GM12873 (cell line): ENCODE measurements around the gene C20orf144.

Experiments
- TF ChIP-seq, protein P1 (sequence below): IDR thresholded peaks from 2 replicates; pipeline ENCODE4 v1.5.1; 2012; ENCODE audit warnings: low read depth, mild to moderate bottlenecking, moderate library complexity, low read length, control low read depth; ENCODE audit not compliant: insufficient read depth; ENCODE audit errors: missing control alignments

Gene C20orf144

DNA sequence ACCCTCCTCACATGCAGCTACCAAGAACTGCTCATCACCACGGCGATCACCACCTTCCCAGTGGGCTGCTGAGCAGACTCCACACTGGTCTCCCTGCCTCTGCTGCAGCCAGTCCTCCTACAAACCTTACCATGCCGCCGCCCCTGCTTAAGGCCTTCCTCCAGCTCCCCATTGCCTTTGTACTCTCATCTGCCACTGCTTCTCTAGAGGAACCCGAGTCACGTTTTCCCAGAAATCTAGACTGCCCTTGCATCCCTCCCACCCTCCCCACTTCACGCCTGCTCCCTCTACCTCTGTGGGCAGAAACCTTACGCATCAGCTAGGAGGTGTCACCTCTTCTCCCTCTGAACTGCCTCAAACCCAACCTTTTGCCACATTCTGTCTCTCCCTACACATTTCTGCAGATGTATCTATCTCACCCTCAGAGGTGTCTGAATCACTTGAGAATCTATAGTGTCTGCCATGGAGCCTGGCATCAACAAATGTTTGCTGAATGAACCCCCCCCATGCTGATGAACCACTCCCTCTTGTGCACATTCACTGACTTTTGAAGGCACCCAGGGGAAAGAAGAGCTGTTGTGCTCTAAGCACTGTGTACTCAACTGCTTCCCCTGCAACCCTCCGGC, 19.7 kb downstream of the C20orf144 start:
- TF ChIP-seq, protein P1, sequence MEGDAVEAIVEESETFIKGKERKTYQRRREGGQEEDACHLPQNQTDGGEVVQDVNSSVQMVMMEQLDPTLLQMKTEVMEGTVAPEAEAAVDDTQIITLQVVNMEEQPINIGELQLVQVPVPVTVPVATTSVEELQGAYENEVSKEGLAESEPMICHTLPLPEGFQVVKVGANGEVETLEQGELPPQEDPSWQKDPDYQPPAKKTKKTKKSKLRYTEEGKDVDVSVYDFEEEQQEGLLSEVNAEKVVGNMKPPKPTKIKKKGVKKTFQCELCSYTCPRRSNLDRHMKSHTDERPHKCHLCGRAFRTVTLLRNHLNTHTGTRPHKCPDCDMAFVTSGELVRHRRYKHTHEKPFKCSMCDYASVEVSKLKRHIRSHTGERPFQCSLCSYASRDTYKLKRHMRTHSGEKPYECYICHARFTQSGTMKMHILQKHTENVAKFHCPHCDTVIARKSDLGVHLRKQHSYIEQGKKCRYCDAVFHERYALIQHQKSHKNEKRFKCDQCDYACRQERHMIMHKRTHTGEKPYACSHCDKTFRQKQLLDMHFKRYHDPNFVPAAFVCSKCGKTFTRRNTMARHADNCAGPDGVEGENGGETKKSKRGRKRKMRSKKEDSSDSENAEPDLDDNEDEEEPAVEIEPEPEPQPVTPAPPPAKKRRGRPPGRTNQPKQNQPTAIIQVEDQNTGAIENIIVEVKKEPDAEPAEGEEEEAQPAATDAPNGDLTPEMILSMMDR = no peak

DNA sequence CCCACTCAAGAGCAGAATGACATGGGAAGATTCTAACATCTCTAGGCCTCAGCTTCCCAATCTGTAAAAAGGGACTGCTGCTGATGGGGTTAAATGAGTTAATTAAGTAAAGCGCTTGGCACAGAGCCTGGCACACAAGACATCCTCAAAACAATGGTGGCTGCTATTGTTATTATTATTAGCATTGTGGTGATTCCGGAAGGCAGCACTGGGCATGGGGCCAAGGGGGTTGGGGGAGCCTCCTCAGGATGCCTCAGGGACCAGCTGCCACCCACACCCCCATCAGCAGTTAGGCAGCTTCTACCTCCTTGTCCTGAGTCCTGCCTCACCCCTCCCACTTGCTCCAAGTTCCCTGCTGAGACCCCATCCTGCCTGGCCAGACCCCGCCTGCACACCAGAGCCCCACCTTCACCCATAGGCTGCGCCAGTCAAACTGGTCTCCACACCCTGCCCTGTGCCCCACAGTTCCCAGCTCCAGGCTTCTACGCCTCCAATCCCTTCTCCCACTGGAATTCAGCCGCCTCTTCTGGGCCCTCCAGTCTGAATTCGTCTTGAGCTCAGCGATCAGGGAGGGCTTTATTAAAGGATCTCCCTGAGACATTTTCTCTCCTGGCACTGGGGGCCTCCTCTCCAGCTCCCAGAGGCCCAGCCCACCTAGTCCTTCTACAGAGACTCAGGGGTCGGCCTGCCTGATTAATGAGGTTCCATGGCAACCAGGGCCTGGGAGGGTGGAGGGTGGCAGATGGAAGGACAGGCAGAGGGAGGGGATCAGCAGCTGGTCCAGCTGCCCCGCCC, 22.6 kb downstream of the C20orf144 start:
- TF ChIP-seq, protein P1 = no peak

DNA sequence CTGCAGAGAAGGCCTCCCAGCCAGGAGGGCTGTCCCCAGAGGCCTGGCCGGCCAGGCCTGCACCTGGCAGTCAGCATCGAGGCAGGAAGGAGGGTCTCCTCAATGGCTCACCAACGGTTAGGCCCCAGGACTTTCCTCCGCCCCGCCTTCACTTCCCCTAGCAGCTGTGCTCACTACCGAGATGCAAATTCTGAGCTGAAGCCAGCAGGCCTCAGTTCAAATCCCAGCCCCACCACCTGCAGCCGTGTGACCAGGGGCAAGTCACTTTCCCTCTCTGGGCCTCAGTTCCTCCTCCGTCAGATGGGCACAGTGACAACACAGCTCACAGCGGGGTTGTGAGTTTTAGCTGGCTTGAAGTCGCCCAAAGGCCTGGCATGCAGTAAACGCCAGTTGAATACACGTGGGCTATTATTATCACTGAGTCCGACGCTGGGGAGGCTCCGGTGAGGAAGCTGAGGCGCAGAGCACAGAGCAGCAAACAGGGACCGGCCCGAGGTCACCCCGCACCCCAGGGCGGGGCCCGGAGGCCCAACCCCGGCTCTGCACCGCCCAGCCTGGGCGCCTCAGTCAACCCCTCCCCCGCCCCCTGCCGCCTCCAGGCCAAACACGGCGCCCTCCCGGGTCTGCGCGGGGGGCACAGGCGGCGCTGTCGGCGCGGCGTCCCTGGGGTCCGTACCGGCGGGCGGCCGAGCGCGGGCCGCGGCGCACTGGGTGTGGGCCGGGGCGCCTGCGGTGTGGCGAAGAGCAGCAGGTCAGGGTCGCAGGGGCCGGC, 23.4 kb downstream of the C20orf144 start:
- TF ChIP-seq, protein P1 = no peak

DNA sequence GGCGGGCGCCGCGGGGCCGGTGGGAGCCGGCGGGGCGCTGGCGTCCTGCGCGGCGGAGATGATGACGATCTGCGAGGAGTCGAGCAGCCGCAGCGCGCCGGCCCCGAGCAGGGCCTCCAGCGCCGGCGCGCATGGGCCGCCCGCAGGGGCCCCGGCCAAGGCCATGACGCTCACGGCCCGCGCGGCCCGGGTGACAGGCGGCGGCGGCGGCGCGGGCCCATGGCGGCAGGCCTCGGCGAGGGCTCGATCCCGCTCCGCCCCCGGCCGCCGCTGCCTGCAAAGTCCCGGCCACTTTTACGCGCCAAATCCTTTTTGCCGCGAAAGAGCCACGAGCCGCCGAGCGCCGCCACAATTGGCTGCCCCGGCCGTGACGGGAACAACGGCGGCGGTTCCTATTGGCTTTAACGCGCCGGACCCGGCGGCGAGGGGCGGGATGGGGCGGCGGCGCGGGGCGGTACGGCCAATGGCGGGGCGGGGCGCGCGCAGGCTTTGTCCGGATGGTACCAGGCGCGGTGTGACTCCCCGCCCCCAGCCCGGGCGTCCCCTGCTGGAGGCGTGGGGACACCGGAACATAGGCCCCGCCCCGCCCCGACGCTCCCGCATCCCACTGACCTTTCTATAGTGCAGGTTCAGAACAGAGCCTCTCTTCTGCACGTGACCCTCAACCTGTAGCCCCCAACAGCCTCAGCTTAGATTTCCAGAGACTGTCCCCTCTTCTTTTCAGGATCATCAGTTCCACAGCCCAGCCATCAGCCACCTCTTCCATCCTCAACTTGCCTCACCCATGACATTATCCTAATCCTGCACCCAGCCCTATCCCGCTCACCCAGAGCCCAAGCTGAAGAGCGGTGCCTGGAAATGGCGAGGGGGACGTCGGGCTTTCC, 24.2 kb downstream of the C20orf144 start, which contains the start of gene E2F1:
Gene E2F1, minus strand, starts transcription at position 286 of the 884 bp plus-strand sequence. Its CDS starts 121 bp downstream, at position 165.
- TF ChIP-seq, protein P1 = peak; percentile 22

DNA sequence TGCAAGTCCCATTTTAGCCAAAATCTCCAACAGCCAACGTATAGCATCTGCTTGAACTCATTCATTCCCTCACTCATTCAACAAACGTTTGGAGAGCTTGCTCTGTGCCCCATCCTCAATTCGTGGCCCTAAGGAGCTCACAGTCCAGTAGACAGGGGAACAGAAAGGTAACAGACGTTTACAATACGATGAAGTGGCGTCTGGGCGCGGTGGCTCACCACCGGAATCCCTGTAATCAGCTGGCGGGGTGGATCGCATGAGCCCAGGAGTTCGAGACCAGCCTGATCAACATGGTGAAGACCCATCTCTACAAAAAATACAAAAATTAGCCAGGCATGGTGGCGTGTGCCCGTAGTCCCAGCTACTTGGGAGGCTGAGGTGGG, 24.8 kb downstream of the C20orf144 start:
- TF ChIP-seq, protein P1 = no peak

DNA sequence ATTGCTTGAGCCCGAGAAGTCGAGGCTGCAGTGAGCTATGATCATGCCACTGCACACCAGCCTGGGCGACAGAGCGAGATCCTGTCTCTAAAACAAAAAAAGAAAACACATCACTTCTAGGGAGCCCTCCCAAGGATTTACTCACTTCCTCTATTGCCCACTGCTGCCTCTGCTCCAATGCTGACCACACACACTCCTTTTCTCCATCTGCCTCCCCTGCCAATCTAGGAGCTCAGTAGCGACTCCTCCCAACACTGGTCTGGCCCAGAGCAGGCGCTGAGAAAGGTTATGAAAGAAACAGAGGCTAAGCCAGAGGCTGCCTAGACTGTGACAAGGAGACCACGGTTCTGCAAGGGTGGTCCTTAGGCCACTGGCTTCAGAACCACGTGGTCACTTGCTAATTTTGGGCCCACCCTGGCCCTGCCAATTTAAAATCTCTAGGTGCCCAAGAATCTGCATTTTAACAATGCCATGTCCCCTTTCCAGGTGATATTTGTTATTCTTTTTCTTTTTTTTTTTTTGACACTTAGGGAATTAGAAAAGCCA, 25.3 kb downstream of the C20orf144 start:
- TF ChIP-seq, protein P1 = no peak
